HG03575 (cell line): ENCODE measurements around the gene B4GALNT1.
"Not testable (repeated sequence)": the region's sequence is repeated elsewhere in the genome, so short reads cannot be mapped to it uniquely, and the experiment has no call there.

ENCODE experiments used
- ATAC-seq: cut with Tn5 transposase; IDR thresholded peaks from one replicate; pipeline ENCODE4 v1.9.1; 2021; ENCODE audit not compliant: unreplicated experiment, insufficient number of reproducible peaks, low FRiP score; ENCODE audit errors: extremely low read depth

The B4GALNT1 gene

DNA sequence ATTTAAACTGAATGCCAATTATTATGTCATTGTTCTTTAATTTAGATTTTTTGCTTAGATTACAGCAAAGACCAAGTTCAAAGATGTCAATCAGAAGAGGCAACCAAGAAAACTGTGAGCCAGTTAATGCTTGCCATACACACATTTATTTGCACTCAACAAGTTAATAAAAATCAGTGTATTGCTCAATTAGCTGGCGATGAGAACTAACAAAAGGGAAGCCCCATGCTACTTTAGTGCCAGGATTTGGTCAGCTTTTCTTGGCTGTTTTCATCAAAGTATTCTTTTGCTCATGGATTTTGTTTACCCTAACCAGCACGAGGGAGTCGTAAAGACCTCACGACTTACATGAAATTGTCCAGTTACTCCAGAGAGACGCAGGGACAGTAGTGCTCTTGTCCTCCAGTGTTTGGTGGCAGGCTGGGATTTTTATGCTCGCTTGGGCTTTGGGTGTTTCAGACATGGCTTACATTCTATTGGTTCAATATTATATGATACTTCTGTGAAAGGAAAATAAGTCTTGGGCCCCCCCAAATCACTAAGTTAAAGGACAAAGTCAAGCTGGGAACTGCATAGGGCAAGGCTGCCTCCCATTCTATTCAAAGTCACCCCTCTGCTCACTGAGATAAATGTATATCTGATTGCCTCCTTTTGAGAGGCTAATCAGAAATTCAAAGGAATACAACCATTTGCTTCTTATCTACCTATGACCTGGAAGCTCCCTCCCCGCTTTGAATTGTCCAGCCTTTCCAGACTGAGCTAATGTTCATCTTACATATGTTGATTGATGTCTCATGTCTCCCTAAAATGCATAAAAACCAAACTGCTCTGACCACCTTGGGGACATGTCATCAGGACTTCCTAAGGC lies 7.4 kb upstream of the B4GALNT1 start:
- no peak for ATAC-seq

- ATAC-seq: no peak
Measured at GRCh38 chr12:57638096-57638495, 5.1 kb upstream of the B4GALNT1 start.

GRCh38 chr12:57637364-57637763 lies 4.4 kb upstream of the B4GALNT1 start:
- ATAC-seq: no peak

DNA sequence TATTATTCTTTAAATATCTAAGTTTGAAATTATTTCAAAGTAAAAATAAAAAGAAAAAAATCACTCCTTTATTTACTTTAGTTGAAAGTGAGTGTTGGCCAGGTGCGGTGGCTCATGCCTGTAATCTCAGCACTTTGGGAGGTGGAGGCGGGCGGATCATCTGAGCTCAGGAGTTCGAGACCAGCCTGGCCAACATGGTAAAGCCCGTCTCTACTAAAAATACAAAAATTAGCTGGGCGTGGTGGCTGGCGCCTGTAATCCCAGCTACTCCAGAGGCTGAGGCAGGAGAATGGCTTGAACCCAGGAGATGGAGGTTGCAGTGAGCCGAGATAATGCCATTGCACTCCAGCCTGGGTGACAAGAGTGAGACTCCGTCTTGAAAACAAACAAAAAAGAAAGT lies 3.7 kb upstream of the B4GALNT1 start:
- not testable (repeated sequence) for ATAC-seq

DNA sequence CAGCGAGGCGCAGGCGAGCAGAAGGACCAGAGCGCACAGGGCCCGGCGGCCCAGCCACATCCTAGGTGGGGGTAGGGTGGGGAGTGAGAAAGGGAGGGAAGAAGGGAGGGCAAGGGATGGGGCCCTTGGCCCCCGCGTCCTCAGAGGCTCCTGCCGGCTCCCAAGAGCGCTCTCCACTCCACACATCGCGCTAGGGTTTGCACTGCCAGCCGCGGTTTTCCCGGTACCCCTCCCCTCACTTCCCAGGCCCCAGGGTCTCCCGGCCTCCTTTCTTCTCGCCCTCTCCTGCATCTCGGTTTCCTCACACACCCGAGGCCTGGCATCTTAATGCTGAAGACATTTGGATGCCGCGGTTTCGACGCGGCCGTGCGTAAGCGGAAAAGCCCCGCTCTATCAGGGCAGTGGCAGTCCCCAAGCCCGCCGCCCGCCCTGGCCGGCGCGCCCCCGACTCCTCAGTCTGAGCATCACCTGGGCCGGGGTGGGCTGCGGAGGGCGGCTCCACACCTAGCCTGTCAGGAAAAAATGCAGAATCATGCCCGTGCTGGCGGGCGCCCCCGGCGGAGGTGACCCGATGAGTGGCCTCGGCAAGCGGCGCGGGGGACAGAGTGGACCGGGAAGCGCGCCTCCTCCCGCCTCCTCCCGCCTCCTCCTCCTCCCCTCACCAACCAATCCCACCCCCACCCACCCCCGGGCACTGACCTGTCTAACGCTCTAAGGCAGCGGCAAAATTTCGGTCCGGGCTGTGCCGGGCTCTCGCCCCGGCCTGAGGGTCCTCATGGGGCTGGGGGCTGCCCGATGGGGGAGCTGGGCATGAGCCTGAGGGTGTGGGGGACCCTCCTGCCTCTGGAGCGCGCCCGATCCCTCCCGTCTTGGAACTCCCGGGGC lies 686 bp downstream of the B4GALNT1 start:
- no peak for ATAC-seq

DNA sequence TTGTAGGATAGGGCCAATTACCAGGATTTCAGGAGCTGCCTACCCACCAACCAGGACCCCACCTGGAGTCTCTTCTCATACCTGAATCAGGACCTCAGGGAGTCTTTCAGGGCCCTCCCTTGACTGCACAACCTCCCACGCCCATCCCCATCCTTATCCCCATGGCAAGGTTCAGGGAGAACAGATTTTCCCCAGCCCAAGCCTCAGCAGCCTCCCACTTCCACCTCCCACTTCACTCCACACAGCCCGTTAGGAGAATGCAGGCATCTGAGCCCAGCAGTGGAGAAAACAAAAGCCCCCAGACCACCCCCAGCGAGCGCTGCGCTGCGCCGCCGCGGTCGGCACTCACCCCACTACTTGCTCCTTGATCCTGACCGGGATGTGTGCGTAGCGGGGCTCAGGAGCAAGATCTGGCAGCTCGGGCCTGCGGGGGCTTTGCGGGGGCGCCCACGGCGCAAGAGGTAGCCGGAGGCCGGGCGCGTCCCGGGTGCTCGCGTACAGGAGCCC lies 1.4 kb downstream of the B4GALNT1 start:
- ATAC-seq: no peak

GRCh38 chr12:57630891-57631433 lies 2.0 kb downstream of the B4GALNT1 start:
- ATAC-seq: no peak

DNA sequence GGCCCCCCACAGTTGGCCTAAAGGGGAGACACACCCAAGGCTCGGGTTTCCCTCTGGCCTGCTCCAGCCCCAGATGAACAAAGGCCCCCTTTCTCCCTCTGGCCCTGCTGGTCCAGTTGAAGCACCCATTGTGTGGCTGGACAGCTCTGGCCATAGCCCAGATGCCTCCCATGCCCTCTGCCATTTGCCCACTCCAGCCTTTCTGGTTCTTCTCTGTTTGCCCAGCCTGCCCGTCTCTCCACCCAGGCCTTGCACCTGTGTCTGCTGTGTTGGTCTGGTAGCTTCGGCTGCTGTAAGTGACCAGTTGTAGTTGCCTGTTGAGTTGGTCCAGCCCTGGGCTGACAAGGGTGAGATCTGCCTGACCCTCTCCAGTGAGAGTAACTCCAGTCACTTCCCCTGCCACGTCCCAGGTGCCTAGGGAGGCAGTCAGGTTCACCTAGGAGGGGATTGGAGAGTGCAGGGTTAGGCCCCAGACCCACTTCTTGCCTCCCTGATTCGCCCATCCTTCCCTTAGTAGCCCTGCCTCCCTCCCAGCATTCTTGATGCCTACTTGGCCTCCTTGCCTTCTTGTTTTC lies 3.0 kb downstream of the B4GALNT1 start:
- no peak for ATAC-seq

- ATAC-seq: no peak
Measured at GRCh38 chr12:57628280-57629191, 4.5 kb downstream of the B4GALNT1 start.

- no peak for ATAC-seq
Measured at GRCh38 chr12:57627501-57628279, 5.3 kb downstream of the B4GALNT1 start.

DNA sequence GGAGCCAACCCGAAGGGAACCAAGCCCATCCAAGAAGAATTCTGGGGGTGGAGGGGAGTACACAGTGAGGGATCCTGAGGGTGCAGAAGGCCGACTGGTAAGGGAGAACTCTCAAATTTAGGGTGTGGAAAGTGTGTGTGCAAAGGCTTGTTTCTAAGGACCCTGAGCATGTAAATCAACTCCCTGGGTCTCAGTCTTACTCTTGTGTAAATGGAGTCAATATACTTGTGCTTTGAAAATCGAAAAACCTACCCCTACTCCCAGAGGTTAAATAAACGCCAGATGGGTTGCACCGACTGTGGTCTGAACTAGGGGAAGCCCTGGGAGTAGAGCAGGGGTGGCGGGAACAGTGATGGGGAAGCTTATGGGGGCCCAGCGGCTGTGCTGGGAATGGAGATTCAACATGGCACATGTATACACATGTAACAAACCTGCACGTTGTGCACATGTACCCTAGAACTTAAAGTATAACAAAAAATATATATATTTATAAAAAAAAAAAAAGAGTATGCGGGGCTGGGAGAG lies 6.0 kb downstream of the B4GALNT1 start:
- no peak for ATAC-seq

DNA sequence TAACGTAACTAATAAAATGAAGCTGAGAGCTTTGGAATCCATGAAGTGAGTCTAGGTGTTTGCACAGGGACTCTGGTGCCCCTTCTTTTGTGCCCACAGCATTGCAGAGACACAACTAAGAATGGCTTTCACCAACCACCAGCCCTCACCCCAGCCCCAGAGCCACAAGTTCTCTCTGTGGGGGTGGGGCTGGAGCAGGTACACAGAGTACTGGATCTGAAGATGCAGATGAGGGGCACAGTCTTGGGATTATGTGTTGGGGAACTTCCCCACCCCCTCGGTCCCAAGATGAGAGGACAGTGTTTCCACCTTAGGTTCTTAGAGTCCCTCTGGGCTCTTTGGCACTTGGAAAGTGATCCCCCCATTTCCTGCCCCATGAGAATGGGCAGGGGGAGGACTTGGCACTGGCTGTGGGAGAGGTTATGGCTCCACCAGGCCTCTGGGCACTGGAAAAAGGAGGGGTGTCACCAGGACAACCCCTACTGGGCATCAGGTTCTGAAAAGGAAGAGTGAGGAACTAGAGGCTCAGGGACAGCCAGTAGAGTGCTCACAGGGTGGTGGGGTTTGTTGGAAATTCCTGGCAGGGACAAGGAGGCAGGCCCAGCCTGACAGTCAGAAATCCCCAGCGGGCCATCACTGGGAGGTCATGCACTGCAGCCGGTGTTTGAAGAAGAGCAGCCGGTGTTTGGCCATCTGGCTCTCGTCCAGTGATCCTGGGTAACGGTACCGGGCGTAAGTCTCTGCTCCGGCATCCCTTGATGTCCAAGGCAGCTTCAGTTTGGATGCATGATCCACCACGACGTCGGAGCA lies 6.7 kb downstream of the B4GALNT1 start:
- ATAC-seq: no peak

DNA sequence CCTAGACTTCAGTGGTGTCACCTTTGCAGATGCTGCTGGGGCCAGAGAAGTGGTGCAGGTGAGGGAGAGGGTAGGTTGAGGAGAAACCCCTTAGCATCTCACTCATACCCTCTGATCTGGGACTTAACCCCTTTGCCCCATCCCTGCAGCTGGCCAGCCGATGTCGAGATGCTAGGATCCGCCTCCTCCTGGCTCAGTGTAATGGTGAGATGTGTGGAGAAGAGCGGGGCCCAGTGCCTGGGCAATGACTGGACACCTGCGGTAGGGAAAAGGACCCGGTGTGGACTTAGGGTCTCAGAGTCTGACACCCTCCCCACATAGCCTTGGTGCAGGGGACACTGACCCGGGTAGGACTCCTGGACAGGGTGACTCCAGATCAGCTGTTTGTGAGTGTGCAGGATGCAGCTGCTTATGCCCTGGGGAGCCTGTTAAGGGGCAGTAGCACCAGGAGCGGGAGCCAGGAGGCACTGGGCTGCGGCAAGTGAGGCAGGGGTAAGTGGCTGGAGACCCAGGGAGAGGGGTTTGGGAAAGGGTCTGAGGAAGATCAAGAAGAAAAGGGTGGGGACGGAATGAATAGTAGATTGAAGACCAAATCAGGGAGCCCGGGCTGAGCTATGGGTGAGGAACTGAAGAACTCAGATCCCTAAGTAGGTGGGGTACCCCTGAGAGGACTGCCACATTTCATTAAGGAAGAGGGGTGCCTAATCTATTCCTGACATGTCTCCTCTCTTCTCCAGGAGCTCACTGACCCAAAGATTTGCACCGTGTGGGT lies 7.6 kb downstream of the B4GALNT1 start:
- no peak for ATAC-seq

GRCh38 chr12:57624441-57625220 lies 8.4 kb downstream of the B4GALNT1 start:
- no peak for ATAC-seq

GRCh38 chr12:57623811-57624390 lies 9.1 kb downstream of the B4GALNT1 start:
- ATAC-seq: no peak
